Activated CD4-positive, alpha-beta T cell treated with anti-CD3 and anti-CD28 coated beads for 36 hours (primary cell): Measurements from ENCODE around the gene KLHL17. TPM values are rescaled to one million over a fixed set of nuclear protein-coding genes. Genes with fewer than 3 reads are reported as not detected.
A peak's percentile ranks its signal among the peaks of the same experiment; 100 is the strongest.

Experiments used
- ATAC-seq: fragments of 200-7000 bp; cut with Tn5 transposase; one replicate; pipeline ENCODE4 v1.10.0; 2021; ENCODE audit warnings: mild to moderate bottlenecking, moderate library complexity
- CTCF ChIA-PET: fragments of 350-600 bp; sonication (Branson Sonifier 250); formaldehyde crosslinking; loops from one replicate; lab custom pipeline; 2021; ENCODE audit warnings: antibody characterized with exemption; lab: Charles Lee
- POLR2A ChIA-PET: fragments of 350-600 bp; sonication (Branson Sonifier 250); formaldehyde crosslinking; loops from one replicate; lab custom pipeline; 2021; ENCODE audit warnings: antibody characterized with exemption, inconsistent platforms; lab: Charles Lee
- DNase-seq: peaks from one replicate; pipeline ENCODE4 v3.0.0-alpha.2; 2020
- H3K27ac Mint-ChIP-seq: one replicate; pipeline ENCODE4 v1.8.0; 2021; ENCODE audit warnings: mixed read lengths
- H3K27me3 Mint-ChIP-seq: one replicate; pipeline ENCODE4 v1.8.0; 2021; ENCODE audit warnings: mixed read lengths
- H3K36me3 Mint-ChIP-seq: one replicate; pipeline ENCODE4 v1.8.0; 2021; ENCODE audit warnings: low read depth, mixed read lengths
- H3K4me1 Mint-ChIP-seq: one replicate; pipeline ENCODE4 v1.8.0; 2021; ENCODE audit warnings: mixed read lengths
- H3K4me3 Mint-ChIP-seq: one replicate; pipeline ENCODE4 v1.8.0; 2021; ENCODE audit warnings: mild to moderate bottlenecking, moderate library complexity, mixed read lengths
- H3K9me3 Mint-ChIP-seq: one replicate; pipeline ENCODE4 v1.8.0; 2021; ENCODE audit warnings: low read depth, mixed read lengths
- intact Hi-C, 2 experiments: fragments of 100-400 bp; cut with DNase I in 1 of 2; cut with micrococcal nuclease in 1 of 2; formaldehyde crosslinking; loops; one replicate each; pipeline versions ENCODE4 v1.14.2 to v1.15.1; 2022 to 2024; cut with DNase I, micrococcal nuclease
- total RNA-seq, 2 experiments: library from RNA; stranded (reverse); gene quantifications; one replicate each; pipeline ENCODE4 v1.2.3, GENCODE V29; 2021

The KLHL17 gene
- total RNA-seq, 2 experiments from 2014 or later = 16.8 to 21.7 TPM

- ChIA-PET POLR2A (no interaction called here), CTCF (no interaction called here)
- DNase-seq = no peak
- Mint-ChIP-seq H3K27me3 (peaks cover 21% of the 10 kb centered on the region), H3K4me3 (no peak overlapping the region), H3K36me3 (no peaks in the 10 kb centered on the region), H3K9me3 (no peaks in the 10 kb centered on the region), H3K4me1 (peaks cover 9% of the 10 kb centered on the region), H3K27ac (no peak overlapping the region)
- intact Hi-C loops = no loop called here
- ATAC-seq = no peak
Observed at GRCh38 chr1:932776-933602, 27.4 kb upstream of the KLHL17 start.

GRCh38 chr1:933603-933940 lies 26.8 kb upstream of the KLHL17 start:
- ATAC-seq (no peak), DNase-seq (no peak)
- Mint-ChIP-seq H3K9me3 (no peaks in the 10 kb centered on the region), H3K27ac (no peak overlapping the region), H3K27me3 (peaks cover 22% of the 10 kb centered on the region), H3K36me3 (no peaks in the 10 kb centered on the region), H3K4me3 (no peak overlapping the region), H3K4me1 (peaks cover 9% of the 10 kb centered on the region)
- POLR2A ChIA-PET = no interaction called here
- CTCF ChIA-PET = no interaction called here
- intact Hi-C loops = no loop called here

- CTCF ChIA-PET = no interaction called here
- Mint-ChIP-seq H3K9me3 (no peaks in the 10 kb centered on the region), H3K27ac (no peak overlapping the region), H3K4me1 (peaks cover 9% of the 10 kb centered on the region), H3K36me3 (no peaks in the 10 kb centered on the region), H3K4me3 (no peak overlapping the region), H3K27me3 (peaks cover 19% of the 10 kb centered on the region)
- ATAC-seq = no peak
- peak; percentile 35 for DNase-seq
- POLR2A ChIA-PET = no interaction called here
- intact Hi-C loops = loop anchor here in 1 of 2 experiments (5.0 kb wide), 1 partner anchor 33 kb away; no protein-coding TSS in a partner anchor
Observed at GRCh38 chr1:934991-935750, 25.2 kb upstream of the KLHL17 start.

- H3K36me3 Mint-ChIP-seq = no peaks in the 10 kb centered on the region
- H3K4me1 Mint-ChIP-seq = peaks cover 10% of the 10 kb centered on the region
- no peak overlapping the region for H3K27ac Mint-ChIP-seq
- H3K4me3 Mint-ChIP-seq = no peak overlapping the region
- ChIA-PET CTCF (no interaction called here), POLR2A (no interaction called here)
- H3K27me3 Mint-ChIP-seq = peaks cover 21% of the 10 kb centered on the region
- intact Hi-C loops = loop anchor here in 1 of 2 experiments (5.0 kb wide), 1 partner anchor 33 kb away; no protein-coding TSS in a partner anchor
- no peaks in the 10 kb centered on the region for H3K9me3 Mint-ChIP-seq
- DNase-seq (no peak), ATAC-seq (no peak)
Observed at GRCh38 chr1:935751-936231, 24.6 kb upstream of the KLHL17 start.

- intact Hi-C loops = loop anchor here in 1 of 2 experiments (5.0 kb wide), 1 partner anchor 34 kb away; no protein-coding TSS in a partner anchor
- no peaks in the 10 kb centered on the region for H3K36me3 Mint-ChIP-seq
- no peak overlapping the region for H3K4me3 Mint-ChIP-seq
- H3K27me3 Mint-ChIP-seq = peaks cover 22% of the 10 kb centered on the region
- peaks cover 14% of the 10 kb centered on the region for H3K4me1 Mint-ChIP-seq
- POLR2A ChIA-PET = no interaction called here
- CTCF ChIA-PET = no interaction called here
- DNase-seq (no peak), ATAC-seq (no peak)
- H3K9me3 Mint-ChIP-seq = no peaks in the 10 kb centered on the region
- H3K27ac Mint-ChIP-seq = no peak overlapping the region
Observed at GRCh38 chr1:936348-937264, 23.8 kb upstream of the KLHL17 start.

- CTCF ChIA-PET = no interaction called here
- Mint-ChIP-seq H3K4me1 (peaks cover 14% of the 10 kb centered on the region), H3K4me3 (no peak overlapping the region), H3K27me3 (peaks cover 22% of the 10 kb centered on the region), H3K9me3 (no peaks in the 10 kb centered on the region), H3K36me3 (no peaks in the 10 kb centered on the region), H3K27ac (no peak overlapping the region)
- intact Hi-C loops = loop anchor here in 1 of 2 experiments (5.0 kb wide), 1 partner anchor 35 kb away; no protein-coding TSS in a partner anchor
- no peak for ATAC-seq
- no peak for DNase-seq
- POLR2A ChIA-PET = no interaction called here
Observed at GRCh38 chr1:937521-937920, 22.9 kb upstream of the KLHL17 start.

GRCh38 chr1:938088-938683 lies 22.2 kb upstream of the KLHL17 start:
- CTCF ChIA-PET = interaction anchor here (0.7 kb wide), 1 partner anchor 89 kb away, joined by 3 read pairs; no protein-coding TSS in a partner anchor
- no peak overlapping the region for H3K4me3 Mint-ChIP-seq
- H3K27me3 Mint-ChIP-seq = peaks cover 22% of the 10 kb centered on the region
- peaks cover 14% of the 10 kb centered on the region for H3K4me1 Mint-ChIP-seq
- H3K9me3 Mint-ChIP-seq = no peaks in the 10 kb centered on the region
- ATAC-seq = peak; percentile 37
- H3K36me3 Mint-ChIP-seq = no peaks in the 10 kb centered on the region
- POLR2A ChIA-PET = no interaction called here
- no peak overlapping the region for H3K27ac Mint-ChIP-seq
- peak; percentile 50 for DNase-seq
- intact Hi-C loops = loop anchor here in 1 of 2 experiments (5.0 kb wide), 1 partner anchor 36 kb away; no protein-coding TSS in a partner anchor

GRCh38 chr1:938711-939489 lies 21.5 kb upstream of the KLHL17 start:
- no peak overlapping the region for H3K4me3 Mint-ChIP-seq
- H3K27me3 Mint-ChIP-seq = peaks cover 22% of the 10 kb centered on the region
- no peak for ATAC-seq
- ChIA-PET POLR2A (no interaction called here), CTCF (no interaction called here)
- intact Hi-C loops = loop anchor here in 1 of 2 experiments (5.0 kb wide), 1 partner anchor 37 kb away; no protein-coding TSS in a partner anchor
- H3K36me3 Mint-ChIP-seq = peaks cover 1% of the 10 kb centered on the region
- H3K4me1 Mint-ChIP-seq = peaks cover 14% of the 10 kb centered on the region
- no peak overlapping the region for H3K27ac Mint-ChIP-seq
- no peak for DNase-seq
- no peaks in the 10 kb centered on the region for H3K9me3 Mint-ChIP-seq

GRCh38 chr1:939511-940106 lies 20.8 kb upstream of the KLHL17 start:
- H3K9me3 Mint-ChIP-seq = no peaks in the 10 kb centered on the region
- peaks cover 22% of the 10 kb centered on the region for H3K27me3 Mint-ChIP-seq
- POLR2A ChIA-PET = no interaction called here
- intact Hi-C loops = loop anchor here (2.0 to 5.0 kb wide), 3 partner anchors 19 to 37 kb away; no protein-coding TSS in a partner anchor
- no peak for ATAC-seq
- H3K4me1 Mint-ChIP-seq = peaks cover 14% of the 10 kb centered on the region
- DNase-seq = no peak
- no peak overlapping the region for H3K27ac Mint-ChIP-seq
- no peak overlapping the region for H3K4me3 Mint-ChIP-seq
- H3K36me3 Mint-ChIP-seq = peaks cover 1% of the 10 kb centered on the region
- CTCF ChIA-PET = interaction anchor here (1.1 kb wide), 1 partner anchor 78 kb away, joined by 5 read pairs; no protein-coding TSS in a partner anchor
